ENCODE measurements around the gene NUMBL.
"Not testable (repeated sequence)": the region's sequence is repeated elsewhere in the genome, so short reads cannot be mapped to it uniquely, and the experiment has no call there.

NUMBL gene

DNA sequence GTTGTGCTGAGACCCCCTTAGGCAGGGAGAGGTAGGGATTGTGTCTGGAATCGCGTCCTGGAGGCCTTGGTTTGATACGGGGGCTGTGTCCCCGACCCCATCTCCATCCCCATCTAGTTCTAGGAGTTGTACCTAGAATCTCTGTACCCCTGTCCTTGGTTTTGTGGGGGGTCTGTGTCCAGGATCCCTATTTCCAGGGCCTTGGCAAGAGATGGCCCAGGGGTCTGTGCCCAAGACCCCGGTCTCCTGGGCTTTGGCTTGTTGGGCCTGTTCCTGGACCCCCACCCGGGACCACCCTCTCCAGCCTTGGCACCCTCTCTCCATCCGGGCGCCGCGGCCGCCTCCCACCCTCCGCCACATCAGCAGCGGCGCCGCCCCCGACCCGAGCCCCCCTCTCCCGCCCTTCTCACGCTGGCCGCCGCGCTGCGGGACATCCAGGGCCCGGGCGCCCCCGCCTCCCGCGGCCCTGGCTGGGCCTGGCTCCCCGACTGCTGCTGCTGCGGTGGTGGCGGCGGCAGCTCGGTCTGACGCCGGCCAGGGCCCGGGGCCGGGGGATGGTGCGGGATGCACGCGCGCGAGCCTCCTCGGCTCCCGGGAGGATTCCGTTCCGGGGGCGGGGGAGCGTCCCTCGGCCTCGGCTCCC, at the start of gene NUMBL:
TSS of gene NUMBL (minus strand) at position 602 of the 643 bp plus-strand sequence. CDS start at position 434, 168 bp downstream.
- no peak for DNase-seq (ENCODE audit: low read depth, low spot score)
- peak within 1 kb of the TSS; percentile 62; the same call in 1 of the 2 replicates for H3K4me3 ChIP-seq (ENCODE audit: low read length)
- no CpG with 5 or more reads among the region's 50 CpGs for WGBS (ENCODE audit: insufficient coverage, insufficient read length)

DNA sequence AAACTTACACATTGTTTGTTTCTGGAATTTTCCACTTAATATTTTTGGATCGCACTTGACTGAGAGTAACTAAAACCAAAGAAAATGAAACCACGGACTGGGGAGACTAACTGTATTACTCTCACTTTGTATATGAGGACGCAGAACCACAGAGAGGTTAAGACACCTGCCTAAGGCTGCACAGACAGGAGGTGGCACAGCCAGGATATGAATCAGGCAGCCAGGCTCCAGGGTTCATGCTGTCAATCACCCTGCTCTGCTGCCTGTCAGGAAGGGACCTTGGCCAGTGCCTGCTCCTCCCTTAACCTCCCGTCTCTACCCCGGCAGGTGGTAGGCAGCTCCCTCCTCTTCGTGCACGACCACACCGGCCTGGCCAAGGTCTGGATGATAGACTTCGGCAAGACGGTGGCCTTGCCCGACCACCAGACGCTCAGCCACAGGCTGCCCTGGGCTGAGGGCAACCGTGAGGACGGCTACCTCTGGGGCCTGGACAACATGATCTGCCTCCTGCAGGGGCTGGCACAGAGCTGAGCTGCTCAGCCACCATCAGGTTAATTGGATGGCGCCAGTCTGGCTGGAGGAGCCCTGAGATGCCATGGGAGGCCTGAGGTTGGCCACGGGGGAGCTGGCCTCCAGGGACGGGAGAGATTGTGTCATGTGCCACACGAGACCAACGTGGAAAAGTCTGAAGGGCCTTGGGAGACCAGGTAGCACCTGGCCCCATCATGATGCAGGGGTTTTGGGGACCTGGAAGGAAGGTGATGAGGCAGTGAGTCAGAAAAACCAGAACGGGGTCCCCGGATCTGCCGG, 48.8 kb upstream of the NUMBL start:
- H3K4me1 ChIP-seq (ENCODE audit: control insufficient read depth, insufficient read depth, low read length) = no peaks in the 10 kb centered on the region
- no CpG with 5 or more reads among the region's 22 CpGs for WGBS (ENCODE audit: insufficient coverage, insufficient read length)
- no peaks in the 10 kb centered on the region for H3K9me3 ChIP-seq (ENCODE audit: control insufficient read depth, insufficient read depth, low read length)

More for the DNA sequence above, at the start of gene NUMBL:
- Histone ChIP-seq H3K36me3 (ENCODE audit: control insufficient read depth, insufficient read depth, low read length) (peaks cover 13% of the 10 kb centered on the region), H3K9me3 (ENCODE audit: control insufficient read depth, insufficient read depth, low read length) (no peaks in the 10 kb centered on the region), H3K27ac (ENCODE audit: low read length) (no peak within 1 kb of the TSS), H3K27me3 (ENCODE audit: control insufficient read depth, insufficient read depth, low read length) (no peaks in the 10 kb centered on the region), H3K4me1 (ENCODE audit: control insufficient read depth, insufficient read depth, low read length) (peaks cover 2% of the 10 kb centered on the region; the same call in 1 of the 2 replicates)

DNA sequence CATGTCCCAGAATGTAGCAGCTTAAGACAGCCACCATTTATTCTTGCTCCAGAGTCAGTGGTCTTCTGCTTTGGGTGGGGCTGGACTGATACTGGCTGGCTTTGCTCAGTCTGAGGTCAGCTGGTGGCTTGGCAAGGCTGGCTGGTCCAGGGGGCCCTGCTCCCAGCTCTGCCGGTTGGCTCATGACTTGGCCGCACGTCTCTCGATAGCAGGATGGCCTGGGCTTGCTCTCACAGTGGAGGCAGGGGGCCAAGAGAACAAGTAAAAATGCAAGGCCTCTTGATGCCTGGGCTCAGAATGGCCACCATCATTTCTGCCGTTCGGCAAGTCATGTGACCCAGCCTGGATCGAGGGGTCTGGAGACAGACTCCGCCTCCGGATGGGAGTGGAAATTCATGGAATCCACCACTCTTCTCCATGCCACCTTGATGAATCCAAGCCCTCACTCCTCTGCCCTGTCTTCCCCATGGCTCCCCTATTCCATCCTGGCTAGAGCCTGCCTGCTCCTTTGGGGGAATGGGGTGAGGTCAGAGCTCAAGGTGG, 46.7 kb upstream of the NUMBL start:
- peaks cover 6% of the 10 kb centered on the region; the same call in 1 of the 2 replicates for H3K36me3 ChIP-seq (ENCODE audit: control insufficient read depth, insufficient read depth, low read length)

More for the DNA sequence above, 48.8 kb upstream of the NUMBL start:
- H3K36me3 ChIP-seq (ENCODE audit: control insufficient read depth, insufficient read depth, low read length) = peaks cover 11% of the 10 kb centered on the region
- H3K27ac ChIP-seq (ENCODE audit: low read length) = no peak overlapping the region
- H3K27me3 ChIP-seq (ENCODE audit: control insufficient read depth, insufficient read depth, low read length) = no peaks in the 10 kb centered on the region
- H3K4me3 ChIP-seq (ENCODE audit: low read length) = no peak overlapping the region
- DNase-seq (ENCODE audit: low read depth, low spot score) = no peak

DNA sequence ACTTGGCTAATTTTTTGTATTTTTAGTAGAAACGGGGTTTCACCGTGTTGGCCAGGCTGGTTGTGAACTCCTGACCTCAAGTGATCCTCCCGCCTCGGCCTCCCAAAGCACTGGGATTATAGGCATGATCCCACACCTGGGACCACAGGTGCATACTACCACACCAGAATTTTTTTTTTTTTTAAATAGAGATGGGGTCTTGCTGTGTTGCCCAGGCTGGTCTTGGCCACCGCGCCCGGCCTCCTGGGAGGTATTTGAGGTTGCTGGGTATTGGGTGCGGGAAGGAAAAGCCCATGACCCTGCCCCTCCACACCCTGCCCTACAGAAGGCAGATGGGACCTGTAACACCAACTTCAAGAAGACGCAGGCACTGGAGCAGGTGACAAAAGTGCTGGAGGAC, 46.2 kb upstream of the NUMBL start:
- H3K27ac ChIP-seq (ENCODE audit: low read length) = no peak overlapping the region
- no peak for DNase-seq (ENCODE audit: low read depth, low spot score)
- WGBS (ENCODE audit: insufficient coverage, insufficient read length) = no CpG with 5 or more reads among the region's 9 CpGs
- H3K36me3 ChIP-seq (ENCODE audit: control insufficient read depth, insufficient read depth, low read length) = peaks cover 6% of the 10 kb centered on the region; the same call in 1 of the 2 replicates
- no peaks in the 10 kb centered on the region for H3K4me1 ChIP-seq (ENCODE audit: control insufficient read depth, insufficient read depth, low read length)
- H3K27me3 ChIP-seq (ENCODE audit: control insufficient read depth, insufficient read depth, low read length) = no peaks in the 10 kb centered on the region
- no peak overlapping the region for H3K4me3 ChIP-seq (ENCODE audit: low read length)
- H3K9me3 ChIP-seq (ENCODE audit: control insufficient read depth, insufficient read depth, low read length) = no peaks in the 10 kb centered on the region

More for the DNA sequence above, 46.7 kb upstream of the NUMBL start:
- H3K27me3 ChIP-seq (ENCODE audit: control insufficient read depth, insufficient read depth, low read length) = no peaks in the 10 kb centered on the region
- DNase-seq (ENCODE audit: low read depth, low spot score) = no peak
- H3K9me3 ChIP-seq (ENCODE audit: control insufficient read depth, insufficient read depth, low read length) = no peaks in the 10 kb centered on the region
- no peak overlapping the region for H3K27ac ChIP-seq (ENCODE audit: low read length)
- no peaks in the 10 kb centered on the region for H3K4me1 ChIP-seq (ENCODE audit: control insufficient read depth, insufficient read depth, low read length)
- no CpG with 5 or more reads among the region's 9 CpGs for WGBS (ENCODE audit: insufficient coverage, insufficient read length)
- H3K4me3 ChIP-seq (ENCODE audit: low read length) = no peak overlapping the region

DNA sequence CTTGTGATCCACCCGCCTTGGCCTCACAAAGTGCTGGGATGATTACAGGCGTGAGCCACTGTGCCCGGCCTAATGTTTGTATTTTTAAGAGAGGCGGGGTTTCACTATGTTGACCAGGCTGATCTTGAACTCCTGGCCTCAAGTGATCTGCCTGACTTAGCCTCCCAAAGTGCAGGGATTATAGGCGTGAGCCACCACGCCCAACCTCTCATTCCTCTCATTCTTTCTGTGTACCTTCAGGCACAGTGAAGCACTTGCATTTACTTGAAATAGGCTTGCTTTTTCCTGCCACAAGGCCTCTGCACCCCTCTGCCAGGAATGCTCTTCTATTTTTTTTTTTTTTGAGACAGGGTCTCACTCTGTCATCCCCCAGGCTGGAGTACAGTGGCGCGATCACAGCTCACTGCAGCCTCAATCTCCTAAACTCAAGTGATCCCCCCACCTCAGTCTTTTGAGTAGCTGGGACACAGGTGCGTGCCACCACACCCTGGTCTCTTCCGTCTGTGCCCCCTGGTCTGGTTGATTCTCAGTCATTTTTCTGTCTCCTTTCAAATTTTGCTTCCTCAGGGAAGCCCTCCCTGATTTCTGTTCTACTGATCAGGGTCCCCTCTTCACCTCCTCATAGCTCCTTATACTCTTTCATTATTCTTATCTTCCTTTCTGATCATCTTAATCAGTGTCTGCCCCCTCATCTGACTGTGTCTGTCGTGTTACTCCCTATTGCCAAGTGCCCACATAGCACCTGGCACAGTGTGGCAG, 44.7 kb upstream of the NUMBL start:
- WGBS (ENCODE audit: insufficient coverage, insufficient read length) = no CpG with 5 or more reads among the region's 11 CpGs
- Histone ChIP-seq H3K27me3 (ENCODE audit: control insufficient read depth, insufficient read depth, low read length) (no peaks in the 10 kb centered on the region), H3K4me3 (ENCODE audit: low read length) (no peak overlapping the region), H3K36me3 (ENCODE audit: control insufficient read depth, insufficient read depth, low read length) (peaks cover 6% of the 10 kb centered on the region; the same call in 1 of the 2 replicates), H3K27ac (ENCODE audit: low read length) (no peak overlapping the region), H3K9me3 (ENCODE audit: control insufficient read depth, insufficient read depth, low read length) (no peaks in the 10 kb centered on the region), H3K4me1 (ENCODE audit: control insufficient read depth, insufficient read depth, low read length) (no peaks in the 10 kb centered on the region)
- no peak for DNase-seq (ENCODE audit: low read depth, low spot score)

DNA sequence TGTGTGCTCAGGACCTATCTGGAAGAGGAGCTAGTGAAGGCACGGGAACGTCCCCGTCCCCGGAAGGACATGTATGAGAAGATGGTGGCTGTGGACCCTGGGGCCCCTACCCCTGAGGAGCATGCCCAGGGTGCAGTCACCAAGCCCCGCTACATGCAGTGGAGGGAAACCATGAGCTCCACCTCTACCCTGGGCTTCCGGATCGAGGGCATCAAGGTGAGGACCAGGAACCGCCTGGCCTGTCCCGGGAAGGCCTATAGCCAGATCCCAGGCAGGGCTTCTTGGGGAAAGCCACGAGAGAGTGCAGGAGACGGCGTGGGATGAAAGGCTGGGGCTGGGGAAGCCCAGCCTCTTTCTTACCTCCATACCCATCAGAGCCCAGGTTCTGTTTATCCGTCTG, 42.7 kb upstream of the NUMBL start:
- H3K4me1 ChIP-seq (ENCODE audit: control insufficient read depth, insufficient read depth, low read length) = no peaks in the 10 kb centered on the region
- H3K27ac ChIP-seq (ENCODE audit: low read length) = no peak overlapping the region
- WGBS (ENCODE audit: insufficient coverage, insufficient read length) = no CpG with 5 or more reads among the region's 13 CpGs
- no peaks in the 10 kb centered on the region for H3K9me3 ChIP-seq (ENCODE audit: control insufficient read depth, insufficient read depth, low read length)
- DNase-seq (ENCODE audit: low read depth, low spot score) = no peak
- H3K36me3 ChIP-seq (ENCODE audit: control insufficient read depth, insufficient read depth, low read length) = 0 out of 2 replicates have a peak, but pooled peaks cover 3% of the 10 kb centered on the region
- H3K27me3 ChIP-seq (ENCODE audit: control insufficient read depth, insufficient read depth, low read length) = no peaks in the 10 kb centered on the region
- no peak overlapping the region for H3K4me3 ChIP-seq (ENCODE audit: low read length)

DNA sequence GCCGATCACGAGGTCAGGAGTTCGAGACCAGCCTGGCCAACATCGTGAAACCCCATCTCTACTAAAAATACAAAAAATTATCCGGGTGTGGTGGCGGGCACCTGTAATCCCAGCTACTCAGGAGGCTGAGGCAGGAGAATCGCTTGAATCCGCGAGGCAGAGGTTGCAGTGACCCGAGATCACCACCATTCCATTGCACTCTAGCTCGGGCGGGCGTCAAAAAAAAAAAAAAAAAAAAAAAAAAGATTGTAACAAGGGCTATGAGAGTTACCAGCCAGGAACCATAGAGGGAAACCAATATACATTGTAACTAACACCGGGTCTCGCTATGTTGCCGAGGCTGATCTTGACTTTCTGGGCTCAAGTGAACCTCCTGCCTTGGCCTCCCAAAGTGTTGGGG, 41.9 kb upstream of the NUMBL start:
- not testable (repeated sequence) for H3K36me3 ChIP-seq (ENCODE audit: control insufficient read depth, insufficient read depth, low read length); H3K4me1 ChIP-seq (ENCODE audit: control insufficient read depth, insufficient read depth, low read length)

DNA sequence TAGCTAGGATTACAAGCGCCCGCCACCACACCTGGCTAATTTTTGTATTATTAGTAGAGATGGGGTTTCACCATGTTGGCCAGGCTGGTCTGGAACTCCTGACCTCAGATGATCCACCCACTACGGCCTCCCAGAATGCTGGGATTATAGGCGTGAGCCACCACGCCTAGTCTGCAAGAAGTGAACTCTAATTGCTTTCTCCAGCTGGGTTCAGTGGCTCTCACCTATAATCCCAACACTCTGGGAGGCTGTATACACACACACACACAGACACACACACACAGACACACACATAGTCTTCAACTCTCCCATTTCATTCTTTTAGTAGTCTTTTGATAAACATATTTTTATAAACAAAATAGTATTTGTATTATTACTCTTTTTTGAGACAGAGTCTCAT, 39.6 kb upstream of the NUMBL start:
- not testable (repeated sequence) for DNase-seq (ENCODE audit: low read depth, low spot score); H3K4me1 ChIP-seq (ENCODE audit: control insufficient read depth, insufficient read depth, low read length); H3K27ac ChIP-seq (ENCODE audit: low read length); H3K36me3 ChIP-seq (ENCODE audit: control insufficient read depth, insufficient read depth, low read length); H3K27me3 ChIP-seq (ENCODE audit: control insufficient read depth, insufficient read depth, low read length); H3K9me3 ChIP-seq (ENCODE audit: control insufficient read depth, insufficient read depth, low read length); H3K4me3 ChIP-seq (ENCODE audit: low read length)
- WGBS (ENCODE audit: insufficient coverage, insufficient read length) = no CpG with 5 or more reads among the region's 5 CpGs

More for the DNA sequence above, 41.9 kb upstream of the NUMBL start:
- H3K27me3 ChIP-seq (ENCODE audit: control insufficient read depth, insufficient read depth, low read length); H3K9me3 ChIP-seq (ENCODE audit: control insufficient read depth, insufficient read depth, low read length); DNase-seq (ENCODE audit: low read depth, low spot score); H3K4me3 ChIP-seq (ENCODE audit: low read length); H3K27ac ChIP-seq (ENCODE audit: low read length): not testable (repeated sequence)
- no CpG with 5 or more reads among the region's 16 CpGs for WGBS (ENCODE audit: insufficient coverage, insufficient read length)

DNA sequence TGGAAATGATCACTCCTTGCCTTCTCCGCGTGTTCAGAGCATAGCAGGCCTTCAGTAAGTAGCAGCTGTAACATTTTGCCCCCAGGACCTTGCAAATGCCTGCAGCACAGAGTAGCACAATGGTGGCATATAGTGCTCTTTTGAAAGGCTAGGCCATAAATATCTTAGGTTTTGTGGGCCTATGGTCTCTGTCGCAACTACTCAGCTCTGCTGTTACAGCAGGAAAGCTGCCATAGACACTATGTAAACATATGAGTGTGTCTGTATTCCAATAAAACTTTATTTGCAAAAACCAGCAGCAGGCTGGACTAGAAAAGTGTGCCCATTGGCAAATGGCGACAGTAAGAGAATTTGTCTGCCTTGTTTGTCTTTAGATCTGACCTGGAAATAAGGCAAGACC, 35.8 kb upstream of the NUMBL start:
- Histone ChIP-seq H3K36me3 (ENCODE audit: control insufficient read depth, insufficient read depth, low read length) (no peaks in the 10 kb centered on the region), H3K27ac (ENCODE audit: low read length) (no peak overlapping the region), H3K4me1 (ENCODE audit: control insufficient read depth, insufficient read depth, low read length) (no peaks in the 10 kb centered on the region), H3K27me3 (ENCODE audit: control insufficient read depth, insufficient read depth, low read length) (no peaks in the 10 kb centered on the region), H3K4me3 (ENCODE audit: low read length) (no peak overlapping the region), H3K9me3 (ENCODE audit: control insufficient read depth, insufficient read depth, low read length) (no peaks in the 10 kb centered on the region)
- WGBS (ENCODE audit: insufficient coverage, insufficient read length) = no CpG with 5 or more reads among the region's 4 CpGs
- no peak for DNase-seq (ENCODE audit: low read depth, low spot score)

DNA sequence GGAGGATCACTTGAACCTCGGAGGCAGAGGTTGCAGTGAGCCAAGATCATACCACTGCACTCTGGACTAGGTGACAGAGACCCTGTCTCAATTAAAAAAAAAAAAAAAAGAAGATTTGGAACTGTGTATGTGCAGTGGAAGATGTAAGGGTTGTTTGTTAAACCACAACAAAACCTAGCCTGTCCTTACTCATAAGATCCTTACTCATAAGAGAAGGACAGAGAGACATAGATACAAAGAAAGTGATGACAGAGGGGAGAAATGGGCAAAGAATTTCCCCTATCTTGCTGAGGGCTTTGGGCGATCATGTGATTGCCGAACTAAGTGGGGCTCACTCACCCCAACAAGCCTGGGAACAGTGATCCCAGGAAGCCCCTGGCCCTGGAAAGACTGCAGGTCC, 34.4 kb upstream of the NUMBL start:
- Histone ChIP-seq H3K27ac (ENCODE audit: low read length) (no peak overlapping the region), H3K9me3 (ENCODE audit: control insufficient read depth, insufficient read depth, low read length) (no peaks in the 10 kb centered on the region), H3K27me3 (ENCODE audit: control insufficient read depth, insufficient read depth, low read length) (no peaks in the 10 kb centered on the region), H3K36me3 (ENCODE audit: control insufficient read depth, insufficient read depth, low read length) (no peaks in the 10 kb centered on the region), H3K4me3 (ENCODE audit: low read length) (no peak overlapping the region), H3K4me1 (ENCODE audit: control insufficient read depth, insufficient read depth, low read length) (no peaks in the 10 kb centered on the region)
- DNase-seq (ENCODE audit: low read depth, low spot score) = no peak
- no CpG with 5 or more reads among the region's 3 CpGs for WGBS (ENCODE audit: insufficient coverage, insufficient read length)
